Activated CD4-positive, alpha-beta T cell treated with anti-CD3 and anti-CD28 coated beads, Interleukin-10, Interleukin-2, amounts not matched to agents 100 ng/mL and 50 ng/mL, durations not matched to agents 16 hours and 8 hours (primary cell): Measurements from ENCODE around the gene DOK1.
A peak's percentile ranks its signal among the peaks of the same experiment; 100 is the strongest.

Source experiments
- DNase-seq: peaks from one replicate; pipeline ENCODE4 v3.0.0-alpha.2; 2020

The DOK1 gene

DNA sequence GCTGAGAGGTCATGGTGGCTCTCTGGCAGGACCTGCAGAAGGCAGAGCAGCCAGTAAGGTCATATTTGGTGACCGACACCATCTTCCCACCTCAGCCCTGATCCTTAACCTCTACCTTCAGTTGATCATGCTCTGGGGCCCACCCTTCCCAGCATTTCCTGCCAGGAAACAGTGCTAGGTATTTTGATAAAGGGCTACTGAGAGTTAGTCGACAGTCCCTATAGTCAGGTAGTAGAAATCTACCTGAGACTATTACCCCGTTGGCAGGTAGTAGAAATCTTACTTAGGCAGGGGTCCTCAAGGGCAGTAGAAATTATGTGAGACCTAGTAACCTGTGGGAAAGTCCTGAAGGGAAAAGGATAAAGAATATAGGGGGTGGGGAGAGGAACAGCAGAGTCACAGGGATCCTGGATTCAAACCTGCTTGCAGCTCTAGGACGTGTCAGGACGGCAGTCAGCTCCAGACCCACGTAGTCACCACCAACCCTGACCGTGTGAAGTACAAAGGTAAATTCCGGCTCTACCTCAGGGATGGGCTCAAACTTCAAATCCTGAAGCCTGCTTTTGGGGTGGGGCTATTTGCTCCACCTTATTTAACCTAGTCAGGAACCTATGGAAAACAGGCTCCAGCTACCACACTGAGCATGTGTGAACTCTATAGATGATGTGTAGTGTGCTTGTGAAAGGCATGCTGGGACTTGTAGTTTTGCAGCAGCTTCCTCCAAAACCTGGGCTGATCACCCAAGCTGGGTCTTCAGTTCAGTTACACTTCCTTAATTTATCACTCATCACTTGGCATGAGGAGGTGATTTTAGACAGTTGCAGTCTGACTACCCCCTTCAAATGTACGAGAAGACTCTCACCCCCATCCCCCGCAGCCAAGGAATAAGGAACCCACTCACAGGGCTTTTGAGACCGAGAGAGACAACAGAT, 28.5 kb upstream of the DOK1 start, which contains the start of gene DQX1:
TSS of gene DQX1 (minus strand) at position 515 of the 932 bp plus-strand sequence. CDS start at position 13, 502 bp downstream.
- peak; percentile 65 for DNase-seq

DNA sequence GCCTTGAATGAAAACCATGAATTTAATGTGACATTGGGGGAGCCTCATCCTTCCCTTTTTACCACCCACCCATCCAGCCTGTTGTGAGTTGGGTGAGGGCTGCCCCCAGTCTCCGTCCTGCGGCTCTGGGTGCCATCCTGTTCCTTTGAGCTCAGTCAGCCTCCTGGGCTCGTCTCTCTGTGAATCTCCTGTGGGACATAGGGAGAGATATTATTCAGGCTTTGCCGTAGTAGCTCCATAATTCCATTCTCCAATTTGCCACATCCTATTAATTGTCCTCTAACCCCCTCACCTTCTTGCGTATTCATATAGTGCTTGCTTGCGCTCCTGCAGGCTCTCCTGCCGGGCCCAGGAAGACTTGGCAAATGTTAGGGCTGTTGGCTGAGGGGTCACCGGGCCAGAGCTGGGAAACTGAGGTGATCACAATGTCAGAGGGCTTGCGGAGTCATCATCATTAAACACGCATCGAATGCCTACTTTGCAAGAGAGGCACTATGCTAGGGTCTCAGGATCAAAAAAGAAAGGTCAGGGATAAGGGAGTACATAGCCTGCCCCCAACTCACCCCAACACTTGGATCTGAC, 27.8 kb upstream of the DOK1 start:
- no peak for DNase-seq

DNA sequence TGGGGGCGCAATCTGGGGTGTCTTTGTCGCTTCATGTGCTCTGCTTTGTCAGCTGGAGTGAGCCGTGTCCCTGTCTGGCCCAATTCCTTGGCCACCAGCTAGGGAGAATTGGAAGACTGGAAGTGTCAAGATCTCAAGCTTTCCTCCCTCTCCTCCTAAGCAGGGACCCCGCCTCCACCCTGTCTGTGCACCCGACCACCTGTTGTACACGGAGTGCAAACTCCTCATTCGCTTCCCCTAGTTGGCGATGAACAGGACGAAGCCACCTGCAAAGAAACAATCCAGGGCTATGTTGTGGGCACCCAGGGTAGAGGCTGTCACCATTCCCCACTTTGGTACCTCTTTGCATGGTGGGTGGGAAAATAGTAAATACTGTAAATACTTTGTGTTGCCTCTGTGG, 26.8 kb upstream of the DOK1 start:
- DNase-seq: no peak

DNA sequence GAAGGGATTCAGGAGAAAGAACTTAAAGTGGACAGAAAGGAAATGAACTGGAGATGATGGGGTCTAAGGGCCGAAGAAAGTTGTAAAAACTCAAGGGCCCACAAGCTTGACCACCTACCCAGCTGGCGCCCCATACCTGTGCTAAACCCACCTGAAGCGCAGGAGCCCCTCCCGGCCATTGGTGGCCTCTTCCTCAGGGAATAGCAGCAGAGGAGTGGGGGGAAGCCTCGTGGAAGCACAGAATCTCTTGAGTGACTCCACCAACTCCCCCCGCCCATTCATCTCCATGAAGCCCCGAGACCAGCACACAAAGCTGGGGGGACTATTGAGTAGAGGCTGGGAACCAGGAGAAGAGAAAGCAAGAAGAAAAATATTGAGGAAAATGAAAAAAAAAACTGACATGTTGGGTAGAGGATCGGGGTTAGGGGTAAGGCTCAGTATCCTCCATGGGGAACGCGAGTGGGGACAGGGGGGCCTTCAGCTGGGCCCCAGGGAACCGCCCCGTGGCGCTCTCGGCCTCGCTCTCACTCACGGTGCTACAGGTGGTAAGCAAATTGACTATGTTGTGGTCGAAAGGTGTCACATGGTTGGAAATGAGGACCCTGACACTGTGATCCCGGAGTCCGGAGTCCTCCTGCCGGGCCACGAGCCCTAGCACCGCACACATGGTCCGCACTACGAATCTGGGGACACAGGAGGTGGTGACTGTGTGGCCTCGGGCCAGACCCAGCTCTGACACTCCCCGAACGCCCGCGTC, 25.7 kb upstream of the DOK1 start:
- no peak for DNase-seq

DNA sequence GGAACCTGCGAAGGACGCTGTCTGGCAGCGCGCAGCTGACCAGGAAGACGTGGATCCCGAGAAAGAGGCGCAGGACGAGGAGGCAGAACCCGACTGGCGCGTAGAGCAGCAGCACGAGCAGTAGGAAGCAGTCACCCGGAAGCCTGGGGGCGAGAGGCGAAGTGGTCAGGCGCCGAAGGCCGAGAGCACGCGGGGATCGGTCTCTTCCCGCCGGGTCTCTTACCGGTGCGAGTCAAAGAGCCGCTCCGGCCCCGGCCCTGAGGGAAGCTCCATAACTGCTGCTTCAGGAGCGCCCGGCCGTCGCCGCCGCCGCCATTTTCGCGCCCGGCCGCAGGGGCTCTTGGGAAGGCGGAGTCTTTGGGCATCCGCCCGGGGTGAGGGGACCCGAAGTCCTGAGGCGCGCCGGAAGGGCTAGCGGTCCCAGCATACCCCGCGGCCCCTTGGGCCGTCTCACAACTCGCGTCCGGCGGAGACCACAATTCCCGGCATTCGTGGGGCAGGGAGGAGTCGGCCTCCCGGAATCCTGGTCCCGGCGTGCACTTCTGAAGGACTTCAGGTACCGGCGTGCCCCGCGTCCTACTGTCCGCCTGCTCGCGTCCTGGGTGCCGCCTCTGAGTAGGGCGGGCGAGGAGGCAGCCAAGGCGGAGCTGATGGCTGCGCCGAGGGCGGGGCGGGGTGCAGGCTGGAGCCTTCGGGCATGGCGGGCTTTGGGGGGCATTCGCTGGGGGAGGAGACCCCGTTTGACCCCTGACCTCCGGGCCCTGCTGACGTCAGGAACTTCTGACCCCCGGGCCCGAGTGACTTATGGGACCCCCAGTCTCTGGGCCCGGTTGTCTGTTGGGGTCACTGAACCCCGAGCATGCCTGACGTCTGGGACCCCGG, 24.9 kb upstream of the DOK1 start, which contains the start of the genes AUP1 and HTRA2:
TSS of gene AUP1 (minus strand) at position 350 of the 882 bp plus-strand sequence. CDS start at position 273, 77 bp downstream.
TSS of gene HTRA2 (plus strand) at position 577 of the 882 bp plus-strand sequence. CDS start at position 651, 74 bp downstream.
- peak; percentile 99 for DNase-seq

DNA sequence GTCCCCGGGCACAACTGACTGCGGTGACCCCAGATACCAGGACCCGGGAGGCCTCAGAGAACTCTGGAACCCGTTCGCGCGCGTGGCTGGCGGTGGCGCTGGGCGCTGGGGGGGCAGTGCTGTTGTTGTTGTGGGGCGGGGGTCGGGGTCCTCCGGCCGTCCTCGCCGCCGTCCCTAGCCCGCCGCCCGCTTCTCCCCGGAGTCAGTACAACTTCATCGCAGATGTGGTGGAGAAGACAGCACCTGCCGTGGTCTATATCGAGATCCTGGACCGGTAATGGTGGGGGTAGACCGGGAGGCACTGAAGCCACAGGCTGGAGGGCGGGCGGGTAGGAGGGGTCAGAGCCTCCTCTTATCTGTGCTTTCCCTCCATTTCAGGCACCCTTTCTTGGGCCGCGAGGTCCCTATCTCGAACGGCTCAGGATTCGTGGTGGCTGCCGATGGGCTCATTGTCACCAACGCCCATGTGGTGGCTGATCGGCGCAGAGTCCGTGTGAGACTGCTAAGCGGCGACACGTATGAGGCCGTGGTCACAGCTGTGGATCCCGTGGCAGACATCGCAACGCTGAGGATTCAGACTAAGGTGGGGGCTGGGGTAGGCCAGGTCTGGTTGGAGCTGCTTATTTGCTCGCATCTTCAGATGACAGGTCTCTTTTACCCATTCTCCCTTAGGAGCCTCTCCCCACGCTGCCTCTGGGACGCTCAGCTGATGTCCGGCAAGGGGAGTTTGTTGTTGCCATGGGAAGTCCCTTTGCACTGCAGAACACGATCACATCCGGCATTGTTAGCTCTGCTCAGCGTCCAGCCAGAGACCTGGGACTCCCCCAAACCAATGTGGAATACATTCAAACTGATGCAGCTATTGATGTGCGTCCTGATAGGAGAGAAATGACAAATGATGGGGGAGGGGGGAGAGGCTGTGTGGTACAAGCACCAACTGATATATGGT, 24.0 kb upstream of the DOK1 start:
- peak; percentile 83 for DNase-seq

DNA sequence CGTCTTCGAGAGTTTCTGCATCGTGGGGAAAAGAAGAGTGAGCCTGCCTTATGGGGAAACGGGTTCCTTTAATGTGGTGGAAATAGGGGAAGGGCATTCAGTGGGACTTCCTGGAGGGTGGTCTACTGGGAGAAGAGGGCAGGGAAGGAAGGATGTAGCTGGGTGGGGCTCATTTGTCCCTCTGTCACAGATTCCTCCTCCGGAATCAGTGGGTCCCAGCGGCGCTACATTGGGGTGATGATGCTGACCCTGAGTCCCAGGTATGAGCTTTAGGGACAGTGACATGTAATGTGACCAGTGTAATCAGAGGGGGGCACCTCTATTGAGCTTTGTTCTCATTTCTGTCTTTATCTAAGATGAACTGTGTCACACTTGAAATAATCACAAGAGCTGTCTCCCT, 22.9 kb upstream of the DOK1 start:
- no peak for DNase-seq

DNA sequence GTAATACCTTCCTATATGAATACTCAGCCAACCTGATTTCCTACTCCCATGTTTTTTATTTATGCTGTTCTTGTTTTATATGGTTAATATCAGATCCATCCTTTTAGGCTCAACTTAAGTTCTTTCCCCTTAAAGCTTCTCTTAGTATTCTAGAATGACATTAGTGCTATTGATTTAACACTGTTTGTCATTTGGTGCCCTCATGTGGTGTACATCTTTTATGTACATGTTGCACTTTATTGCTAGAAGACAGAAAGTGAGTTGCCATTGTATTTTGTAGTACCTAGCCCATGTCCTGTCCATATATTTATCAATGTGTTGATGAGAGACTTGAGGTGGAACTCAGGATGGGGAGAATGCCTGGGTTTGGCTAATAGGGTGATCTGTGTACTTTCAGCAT, 22.3 kb upstream of the DOK1 start:
- DNase-seq: peak; percentile 49

DNA sequence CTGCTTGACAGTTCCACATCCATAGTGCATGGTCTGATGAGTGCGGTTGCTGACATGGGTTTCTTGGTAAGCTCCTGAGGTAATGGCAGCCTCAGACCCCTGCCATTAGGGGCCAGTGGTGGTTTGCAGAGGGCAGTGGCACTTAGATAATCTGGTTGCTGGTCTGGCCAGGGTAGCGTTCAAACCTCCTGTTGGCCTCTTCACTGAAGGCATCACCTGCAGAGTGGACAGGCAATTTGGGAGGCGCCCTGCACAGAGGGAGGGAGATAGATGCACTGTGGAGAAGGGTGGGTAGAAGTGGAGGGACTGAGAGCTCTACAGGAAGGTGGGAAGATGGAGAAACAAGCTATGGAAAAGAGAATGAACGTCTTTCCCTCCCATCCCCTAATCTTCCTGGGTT, 21.1 kb upstream of the DOK1 start:
- DNase-seq: no peak

DNA sequence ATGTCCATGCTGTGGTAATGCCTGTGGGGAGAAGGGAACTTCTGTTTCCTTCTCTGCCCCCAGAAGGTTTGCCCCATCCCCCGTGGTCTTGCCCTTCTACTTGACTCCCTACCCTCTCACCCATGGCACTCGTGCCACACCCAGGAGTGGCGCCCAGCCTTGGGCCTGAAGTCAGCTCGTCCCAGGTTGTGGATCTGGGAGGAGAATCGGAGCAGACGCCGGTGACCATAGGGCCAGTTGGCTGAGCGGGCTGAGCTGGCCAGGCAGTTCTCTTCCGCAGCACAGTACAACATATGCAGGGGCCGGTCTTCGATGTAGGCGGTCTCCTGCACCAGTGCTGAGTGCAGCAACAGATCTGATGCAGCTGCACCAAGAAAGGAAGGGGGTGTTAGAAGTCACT, 20.1 kb upstream of the DOK1 start:
- no peak for DNase-seq

DNA sequence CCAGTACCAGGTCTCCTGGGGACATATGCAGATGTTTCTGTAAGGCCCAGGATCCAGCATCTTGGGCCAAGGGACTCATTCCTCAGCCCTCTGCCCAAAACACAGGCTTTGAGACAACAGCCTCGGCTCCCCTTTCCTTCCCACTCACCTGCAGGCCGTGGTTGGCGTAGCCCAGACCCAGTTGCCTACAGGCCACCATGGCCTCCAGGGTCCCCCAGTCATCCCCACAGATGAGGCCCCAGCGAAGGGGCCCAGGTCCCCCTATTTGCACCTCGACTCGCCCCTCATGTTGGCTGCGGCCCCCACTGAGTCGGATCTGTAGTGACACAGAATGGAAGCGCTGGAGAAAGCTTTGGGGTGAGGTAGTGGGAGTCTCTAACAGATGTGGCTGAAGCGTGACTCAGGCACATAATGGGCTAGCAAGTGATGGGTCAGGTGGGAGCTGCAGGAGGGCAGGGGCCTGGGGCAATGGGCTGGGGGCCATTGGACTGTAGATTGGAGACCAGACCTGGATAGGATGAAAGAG, 19.0 kb upstream of the DOK1 start:
- DNase-seq: no peak

DNA sequence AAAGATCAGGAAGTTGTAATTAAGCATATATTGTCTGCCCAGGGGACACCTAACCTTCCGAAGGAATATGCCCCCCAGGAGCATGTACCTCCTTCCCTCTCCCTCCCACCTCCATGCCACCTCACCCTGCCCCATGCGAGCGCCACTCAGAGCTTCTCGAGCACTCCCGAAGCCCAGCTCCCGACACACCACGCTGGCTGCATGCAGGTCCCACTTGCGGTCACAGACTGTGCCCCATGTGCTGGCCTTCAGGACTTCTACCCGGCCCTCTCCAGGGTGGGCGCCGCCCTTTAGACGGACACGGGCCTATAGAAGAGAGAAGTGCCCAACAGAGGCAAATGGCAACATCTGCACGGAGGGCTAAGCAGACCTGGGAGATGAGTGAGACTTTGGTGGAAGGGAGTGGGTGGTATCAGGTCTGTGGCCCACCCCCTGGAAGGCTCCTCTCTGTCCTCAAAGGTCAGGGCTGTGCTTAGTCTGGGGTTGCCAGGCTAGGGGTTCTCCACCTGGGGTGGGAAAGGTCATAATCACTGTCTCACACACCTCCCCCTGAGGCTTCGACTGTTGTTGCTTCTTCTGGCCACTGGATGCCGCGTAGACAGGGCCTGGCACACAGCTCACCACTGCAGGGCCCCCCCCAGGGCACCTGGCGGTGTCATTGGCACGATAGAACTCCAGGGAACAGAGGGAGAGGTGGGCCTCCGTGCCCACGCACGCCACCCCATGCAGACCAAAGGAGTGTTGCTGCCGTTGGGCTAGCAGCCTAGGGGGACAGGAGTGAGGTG, 18.2 kb upstream of the DOK1 start:
- DNase-seq: no peak

DNA sequence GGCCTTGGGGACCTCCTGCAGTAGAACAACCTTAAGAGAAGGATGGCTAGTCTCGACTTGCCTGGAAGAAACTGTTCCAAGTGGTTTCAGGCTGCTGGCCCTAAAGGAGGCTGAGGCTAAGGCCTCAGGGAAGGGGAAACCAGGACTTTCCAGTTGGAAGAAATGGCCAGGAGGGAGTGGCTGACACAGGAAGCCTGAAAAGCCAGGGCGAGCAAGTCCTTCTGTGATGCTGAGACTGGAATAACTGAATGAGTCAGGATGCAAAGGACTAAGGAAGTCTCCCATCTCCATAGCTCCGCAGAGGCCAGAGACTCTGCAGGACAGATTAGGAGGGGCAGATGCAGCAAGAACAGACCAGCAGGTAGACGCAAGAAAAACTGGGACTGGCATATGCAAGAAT, 17.4 kb upstream of the DOK1 start:
- DNase-seq: no peak

DNA sequence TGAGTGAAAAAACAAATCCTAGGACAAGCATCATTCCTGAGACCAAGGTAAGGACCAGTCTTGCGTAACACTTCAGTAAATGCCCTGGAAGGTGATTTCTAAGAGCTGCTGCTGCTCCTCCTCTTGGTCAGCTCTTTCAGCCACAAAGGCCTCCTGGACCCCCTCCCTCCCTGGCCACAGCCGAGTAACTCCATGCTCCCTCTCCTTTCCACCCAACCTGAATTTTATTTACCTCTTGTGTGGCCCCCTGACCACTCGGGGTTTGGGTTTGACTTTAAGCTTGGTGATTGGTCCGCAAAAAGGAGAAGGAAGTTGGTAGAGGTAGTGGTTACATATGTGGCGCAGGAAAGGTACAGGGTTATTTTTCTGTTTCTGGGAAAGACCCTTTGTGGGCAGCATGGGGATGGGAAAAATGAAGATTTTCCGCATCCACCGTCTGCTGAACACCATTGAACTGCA, 15.6 kb upstream of the DOK1 start:
- DNase-seq: no peak

DNA sequence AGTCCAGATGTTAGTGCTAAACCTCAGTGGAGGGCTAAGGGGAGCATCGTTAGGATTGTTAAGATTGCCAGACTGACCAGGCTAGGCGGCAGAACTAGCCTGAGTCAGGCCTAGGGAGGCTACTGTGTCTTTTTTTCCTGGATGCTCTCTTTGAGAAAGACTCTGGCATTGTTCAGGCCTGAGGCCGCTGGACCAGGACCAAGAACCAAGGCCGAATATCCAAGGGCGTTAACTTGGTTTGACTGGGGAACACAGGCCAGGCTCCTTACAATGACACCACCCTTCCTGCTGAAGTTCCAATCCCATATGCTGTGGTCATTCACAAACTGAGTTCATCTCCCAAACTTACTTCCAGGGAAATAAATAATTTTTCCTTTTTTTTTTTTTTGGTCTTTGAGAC, 14.2 kb upstream of the DOK1 start:
- no peak for DNase-seq

DNA sequence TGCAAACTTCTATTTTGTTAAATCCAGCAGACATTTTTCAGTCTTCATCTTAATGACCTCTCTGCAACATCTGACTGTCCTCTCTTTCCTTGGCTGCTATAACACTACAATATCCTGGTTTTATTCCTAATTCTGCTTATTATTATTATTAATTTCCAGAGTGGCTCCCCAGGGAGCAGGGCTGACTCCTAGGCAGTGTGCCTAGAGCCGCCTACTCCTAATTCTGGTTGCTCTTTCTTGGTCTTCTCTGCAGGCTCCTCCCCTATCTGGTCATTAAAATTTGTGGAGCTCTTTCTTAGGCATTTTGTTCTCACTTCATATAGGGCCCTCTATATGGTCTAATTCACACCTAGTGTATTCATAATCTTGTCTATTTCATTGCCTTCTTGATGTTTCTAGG, 11.5 kb upstream of the DOK1 start:
- DNase-seq: no peak

DNA sequence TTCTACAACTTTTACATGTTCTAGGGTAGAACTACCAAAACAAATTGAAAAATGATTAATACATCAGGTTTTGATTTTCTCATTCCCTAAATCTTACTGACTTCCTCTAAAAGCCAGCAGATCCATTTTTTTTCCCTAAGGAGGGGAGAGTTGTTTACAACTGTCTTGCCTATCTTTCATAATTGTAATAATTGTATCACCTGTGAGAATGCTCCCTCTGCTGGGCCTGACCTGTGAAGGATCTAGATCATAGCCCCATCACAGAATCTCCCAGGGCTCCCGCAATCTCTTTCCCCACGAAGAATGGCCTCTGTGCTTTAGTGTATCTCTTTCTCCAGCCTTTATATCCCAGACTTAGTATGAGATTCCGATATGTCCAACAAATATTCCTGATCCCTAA, 9.9 kb upstream of the DOK1 start:
- no peak for DNase-seq

DNA sequence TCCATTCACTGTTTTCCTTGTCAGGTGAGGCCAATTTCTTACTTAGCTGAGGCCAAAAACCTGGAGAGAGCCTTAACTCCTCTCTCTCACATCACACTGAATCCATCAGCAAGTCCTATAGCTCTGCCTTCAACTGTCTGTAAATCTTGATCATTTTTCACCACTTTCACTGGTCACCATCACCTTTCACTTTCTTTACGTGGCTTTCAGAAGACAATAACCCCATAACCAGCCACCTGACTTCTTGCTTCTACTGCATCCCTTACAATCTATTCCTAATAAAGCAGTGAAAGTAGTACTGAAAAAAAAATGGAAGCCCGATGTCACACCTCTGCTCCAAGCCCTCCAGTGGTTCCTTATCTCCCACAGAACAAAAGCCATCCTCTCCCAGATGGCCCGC, 8.5 kb upstream of the DOK1 start:
- DNase-seq: no peak

DNA sequence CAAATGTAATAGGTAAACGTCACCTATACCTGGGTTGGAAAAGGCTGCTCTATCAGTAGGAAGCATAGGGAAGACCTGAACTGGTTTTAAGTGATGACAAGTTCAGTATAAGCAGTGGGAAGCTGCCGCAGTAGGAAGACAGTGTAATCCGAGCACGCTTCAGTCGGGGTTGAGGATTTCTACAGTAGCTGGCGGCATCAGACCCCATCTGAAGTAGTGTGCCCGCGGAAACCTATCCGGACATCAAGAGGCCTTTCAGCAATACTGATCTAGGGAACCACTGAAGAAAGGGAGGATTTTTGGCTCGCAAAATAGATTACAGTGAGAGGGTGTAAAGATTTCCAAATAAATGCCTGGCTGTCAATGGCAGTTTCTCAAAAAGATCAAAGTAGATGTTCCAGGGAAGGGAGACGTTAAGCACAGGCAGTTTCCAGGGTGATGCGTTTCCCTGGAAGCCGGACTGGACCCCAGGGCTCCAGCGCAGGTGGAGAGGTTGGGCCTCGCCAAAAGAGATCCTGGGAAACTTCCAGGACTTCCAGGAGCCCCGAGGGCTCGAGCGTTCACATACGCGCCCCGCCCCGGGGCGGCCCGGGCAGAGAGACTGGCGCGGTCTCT, 6.1 kb upstream of the DOK1 start:
- DNase-seq: no peak
